NB4 (cell line): ENCODE results near the gene SLC22A2.

Source experiments
- DNase-seq: peaks from one replicate; pipeline ENCODE4 v3.0.0; 2010; ENCODE audit warnings: low read depth
- H3K4me3 ChIP-seq: one replicate; pipeline ENCODE4 v1.5.1; 2011; ENCODE audit warnings: mild to moderate bottlenecking, low read depth, low read length, moderate library complexity
- CTCF ChIP-seq: IDR thresholded peaks from one replicate; pipeline ENCODE4 v1.5.1; 2012; ENCODE audit warnings: low read depth, low read length
- MAX ChIP-seq: IDR thresholded peaks from 2 replicates; pipeline ENCODE4 v1.6.1; 2011; ENCODE audit warnings: low read depth, low read length
- MYC ChIP-seq: IDR thresholded peaks from 2 replicates; pipeline ENCODE4 v1.6.1; 2011; ENCODE audit warnings: low read depth, low read length
- POLR2A ChIP-seq: IDR thresholded peaks from 2 replicates; pipeline ENCODE4 v1.6.1; 2011; ENCODE audit warnings: mild to moderate bottlenecking; ENCODE audit not compliant: insufficient read length; ENCODE audit errors: extremely low read depth

SLC22A2 gene

GRCh38 chr6:160272707-160273106, 14.1 kb upstream of the SLC22A2 start:
- H3K4me3 ChIP-seq = no peak overlapping the region
- TF ChIP-seq CTCF (no peak), POLR2A (no peak), MAX (no peak), MYC (no peak)
- DNase-seq = no peak

GRCh38 chr6:160270347-160270746, 11.7 kb upstream of the SLC22A2 start:
- TF ChIP-seq MAX (no peak), CTCF (no peak), MYC (no peak), POLR2A (no peak)
- H3K4me3 ChIP-seq = no peak overlapping the region
- DNase-seq = no peak

- no peak for DNase-seq
- TF ChIP-seq CTCF = no peak
- TF ChIP-seq MYC = no peak
- no peak for TF ChIP-seq MAX
- no peak for TF ChIP-seq POLR2A
- H3K4me3 ChIP-seq = no peak overlapping the region
These were observed 11.2 kb upstream of the SLC22A2 start for GRCh38 chr6:160269771-160270170.

GRCh38 chr6:160269023-160269521, 10.5 kb upstream of the SLC22A2 start:
- TF ChIP-seq MYC (no peak), CTCF (no peak), POLR2A (no peak), MAX (no peak)
- H3K4me3 ChIP-seq = no peak overlapping the region
- DNase-seq = no peak

- H3K4me3 ChIP-seq = no peak overlapping the region
- no peak for DNase-seq
- TF ChIP-seq CTCF (no peak), MYC (no peak), POLR2A (no peak), MAX (no peak)
These were observed 8.5 kb upstream of the SLC22A2 start for GRCh38 chr6:160267102-160267501.
